PFSK-1 (cell line): Measurements from ENCODE around the gene TMEM255A. TPM values are rescaled to one million over a fixed set of nuclear protein-coding genes. Genes with fewer than 3 reads are reported as not detected.

ENCODE experiments used
- FOXP2 ChIP-seq: optimal IDR thresholded peaks from 2 replicates; pipeline ENCODE3; 2011; ENCODE audit warnings: borderline replicate concordance, control low read depth, inconsistent platforms; ENCODE audit not compliant: insufficient read depth; ENCODE audit errors: extremely low read length, extremely low read depth
- POLR2AphosphoS5 ChIP-seq: IDR thresholded peaks from 2 replicates; pipeline ENCODE4 v1.6.1; 2012; ENCODE audit warnings: low read depth, mild to moderate bottlenecking, control low read depth, low read length, moderate library complexity
- SIN3A ChIP-seq: IDR thresholded peaks from 2 replicates; pipeline ENCODE4 v1.6.1; 2012; ENCODE audit warnings: mild to moderate bottlenecking, low read length, moderate library complexity, borderline replicate concordance; ENCODE audit not compliant: insufficient read depth
- TAF1 ChIP-seq: IDR thresholded peaks from 2 replicates; pipeline ENCODE4 v1.6.1; 2012; ENCODE audit warnings: low read length, control low read depth, borderline replicate concordance; ENCODE audit not compliant: insufficient read depth
- polyA plus RNA-seq: library from polyadenylated mRNA; unstranded; fragments of >200 nt; gene quantifications from one replicate; pipeline ENCODE4 v1.2.1, GENCODE V29; 2012; ENCODE audit warnings: low read depth, missing spikeins; ENCODE audit not compliant: insufficient read length
- TF ChIP-seq, protein P1 (sequence below), 2 experiments: IDR thresholded peaks; 2 replicates each; pipeline versions ENCODE4 v1.6.1 to v1.8.0; 2011 to 2012; ENCODE audit warnings: low read depth in 2 of 2, low read length in 2 of 2, control low read depth in 1 of 2, inconsistent platforms in 1 of 2, mild to moderate bottlenecking in 1 of 2, moderate library complexity in 1 of 2; ENCODE audit not compliant: insufficient read depth in 1 of 2

Gene TMEM255A
- not detected for polyA plus RNA-seq

DNA sequence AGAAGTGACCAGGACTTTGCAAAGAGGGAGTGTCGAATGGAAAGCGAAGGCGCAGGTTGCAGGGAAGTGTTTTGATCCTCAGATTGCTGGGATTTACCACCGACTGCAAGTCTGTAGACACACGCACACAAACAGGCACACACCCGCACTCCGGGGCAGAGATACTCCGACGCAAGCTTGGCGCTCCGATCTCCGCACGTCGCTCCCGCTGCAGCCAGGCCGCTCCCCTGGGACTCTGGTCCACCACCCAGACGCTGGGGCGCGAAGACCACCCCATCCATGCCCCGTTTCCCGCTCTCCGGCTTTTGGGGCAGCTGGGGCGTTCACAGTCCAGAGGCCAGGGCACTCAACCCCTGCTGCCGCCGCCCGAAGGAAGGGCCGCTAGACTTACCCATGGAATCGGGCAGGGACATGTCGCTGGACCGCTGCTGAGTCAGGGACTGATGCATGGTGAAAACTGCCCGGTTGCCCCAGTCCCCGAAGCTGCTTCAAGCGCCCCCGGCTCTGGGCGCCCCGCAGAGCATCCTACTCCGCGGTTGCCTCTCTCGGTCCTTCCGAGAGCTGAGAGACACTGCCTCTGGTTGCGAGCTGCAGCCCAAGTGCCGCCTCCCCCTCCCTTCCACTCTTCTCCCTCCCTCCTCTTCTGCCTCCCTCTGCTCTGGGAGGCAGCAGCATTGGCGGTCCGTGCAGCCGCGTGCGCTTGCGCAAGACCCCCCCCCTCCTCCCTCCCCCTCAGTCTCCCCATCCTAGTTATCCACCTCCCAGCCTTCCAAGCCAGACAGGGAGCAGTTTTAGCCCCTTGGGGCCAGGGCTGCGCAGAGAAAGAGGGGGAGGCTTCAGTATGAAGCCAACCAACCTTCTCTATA is at the start of gene TMEM255A:
Gene TMEM255A, minus strand, starts transcription at position 601 of the 866 bp plus-strand sequence. Its CDS starts 152 bp downstream, at position 449.
- TF ChIP-seq, protein P1, sequence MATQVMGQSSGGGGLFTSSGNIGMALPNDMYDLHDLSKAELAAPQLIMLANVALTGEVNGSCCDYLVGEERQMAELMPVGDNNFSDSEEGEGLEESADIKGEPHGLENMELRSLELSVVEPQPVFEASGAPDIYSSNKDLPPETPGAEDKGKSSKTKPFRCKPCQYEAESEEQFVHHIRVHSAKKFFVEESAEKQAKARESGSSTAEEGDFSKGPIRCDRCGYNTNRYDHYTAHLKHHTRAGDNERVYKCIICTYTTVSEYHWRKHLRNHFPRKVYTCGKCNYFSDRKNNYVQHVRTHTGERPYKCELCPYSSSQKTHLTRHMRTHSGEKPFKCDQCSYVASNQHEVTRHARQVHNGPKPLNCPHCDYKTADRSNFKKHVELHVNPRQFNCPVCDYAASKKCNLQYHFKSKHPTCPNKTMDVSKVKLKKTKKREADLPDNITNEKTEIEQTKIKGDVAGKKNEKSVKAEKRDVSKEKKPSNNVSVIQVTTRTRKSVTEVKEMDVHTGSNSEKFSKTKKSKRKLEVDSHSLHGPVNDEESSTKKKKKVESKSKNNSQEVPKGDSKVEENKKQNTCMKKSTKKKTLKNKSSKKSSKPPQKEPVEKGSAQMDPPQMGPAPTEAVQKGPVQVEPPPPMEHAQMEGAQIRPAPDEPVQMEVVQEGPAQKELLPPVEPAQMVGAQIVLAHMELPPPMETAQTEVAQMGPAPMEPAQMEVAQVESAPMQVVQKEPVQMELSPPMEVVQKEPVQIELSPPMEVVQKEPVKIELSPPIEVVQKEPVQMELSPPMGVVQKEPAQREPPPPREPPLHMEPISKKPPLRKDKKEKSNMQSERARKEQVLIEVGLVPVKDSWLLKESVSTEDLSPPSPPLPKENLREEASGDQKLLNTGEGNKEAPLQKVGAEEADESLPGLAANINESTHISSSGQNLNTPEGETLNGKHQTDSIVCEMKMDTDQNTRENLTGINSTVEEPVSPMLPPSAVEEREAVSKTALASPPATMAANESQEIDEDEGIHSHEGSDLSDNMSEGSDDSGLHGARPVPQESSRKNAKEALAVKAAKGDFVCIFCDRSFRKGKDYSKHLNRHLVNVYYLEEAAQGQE (IDR thresholded peaks at IDR 0.05; ENCODE audit: insufficient read depth in 1 of 2, low read depth in 2 of 2, low read length in 2 of 2), result no peak
- TF ChIP-seq SIN3A (no peak), TAF1 (no peak)

DNA sequence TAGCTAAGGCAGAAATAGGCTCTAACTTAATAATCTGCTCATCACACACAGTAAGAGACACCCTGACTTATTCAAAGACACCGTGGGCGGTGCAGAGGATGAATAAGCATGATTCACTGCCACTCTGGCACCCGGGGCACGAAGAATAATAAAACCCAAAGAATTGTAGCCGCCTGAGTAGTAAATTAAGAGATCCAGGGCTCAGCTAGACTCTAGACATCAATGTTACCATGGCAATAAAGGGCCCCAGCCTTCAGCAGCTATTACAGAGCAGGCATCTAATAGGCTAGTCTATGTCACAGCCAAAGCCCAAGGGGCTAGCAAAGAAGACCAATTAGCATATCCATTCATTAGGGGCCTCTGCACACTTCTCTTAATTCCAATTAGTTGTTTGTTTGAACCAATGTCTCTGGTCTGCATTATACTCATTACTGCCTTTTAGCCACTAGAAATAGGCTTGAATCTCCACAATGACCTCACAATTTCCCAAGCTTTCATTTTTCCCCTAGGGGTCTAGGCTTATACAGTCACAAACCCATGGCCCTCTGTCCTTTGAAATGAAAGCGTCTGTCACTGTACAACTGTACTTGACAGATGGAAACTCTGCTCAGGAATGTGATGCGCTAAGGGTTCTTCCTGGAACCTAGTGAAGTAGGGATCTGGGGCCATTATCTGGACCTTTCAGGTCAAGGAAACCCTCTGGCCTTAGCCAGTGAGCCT is 47.6 kb upstream of the TMEM255A start:
- TF ChIP-seq TAF1, result no peak
- TF ChIP-seq FOXP2, result no peak
- no peak for TF ChIP-seq POLR2AphosphoS5
- TF ChIP-seq, protein P1 (IDR thresholded peaks at IDR 0.05; ENCODE audit: insufficient read depth in 1 of 2, low read depth in 2 of 2, low read length in 2 of 2), result no peak
- no peak for TF ChIP-seq SIN3A

DNA sequence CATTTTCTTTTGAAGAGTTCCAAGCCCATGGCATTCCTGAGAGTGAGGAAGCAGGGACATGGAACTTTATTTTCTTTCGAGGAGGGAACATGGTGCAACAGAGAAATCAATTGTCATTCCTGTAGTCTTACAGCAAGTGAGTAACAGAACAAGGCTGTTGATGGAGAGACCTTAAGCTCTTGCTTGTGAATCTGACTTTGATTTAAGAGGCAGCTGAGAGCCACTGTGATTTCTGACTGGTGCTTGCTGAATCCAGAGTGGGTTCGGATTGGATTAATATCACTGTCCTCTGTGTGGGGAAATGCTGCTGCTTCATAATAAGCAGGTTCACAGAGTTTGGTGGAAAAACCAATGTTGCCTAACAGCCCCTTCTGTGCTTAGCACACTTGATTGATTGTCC is 45.9 kb upstream of the TMEM255A start:
- TF ChIP-seq POLR2AphosphoS5, result no peak

DNA sequence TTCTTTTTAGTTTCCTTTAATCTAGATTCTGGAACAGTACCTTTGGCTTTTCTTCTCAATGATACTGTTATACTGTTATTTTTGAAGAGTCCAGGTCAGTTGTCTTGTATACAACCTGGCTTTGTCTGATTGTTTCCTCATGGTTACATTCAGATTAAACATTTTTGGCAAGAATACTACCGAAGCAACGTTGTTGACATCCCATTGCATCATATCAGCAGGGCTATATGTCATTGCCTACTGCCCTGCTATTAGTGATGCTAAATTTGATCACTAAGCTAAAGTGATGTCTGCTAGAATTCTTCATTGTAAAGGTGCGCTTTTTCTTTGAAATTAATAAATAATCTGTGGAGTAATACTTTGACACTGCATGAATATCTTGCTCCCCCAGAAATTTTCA is 44.8 kb upstream of the TMEM255A start:
- TF ChIP-seq, protein P1 (IDR thresholded peaks at IDR 0.05; ENCODE audit: insufficient read depth in 1 of 2, low read depth in 2 of 2, low read length in 2 of 2), result no peak
- TF ChIP-seq SIN3A (no peak), FOXP2 (no peak)

DNA sequence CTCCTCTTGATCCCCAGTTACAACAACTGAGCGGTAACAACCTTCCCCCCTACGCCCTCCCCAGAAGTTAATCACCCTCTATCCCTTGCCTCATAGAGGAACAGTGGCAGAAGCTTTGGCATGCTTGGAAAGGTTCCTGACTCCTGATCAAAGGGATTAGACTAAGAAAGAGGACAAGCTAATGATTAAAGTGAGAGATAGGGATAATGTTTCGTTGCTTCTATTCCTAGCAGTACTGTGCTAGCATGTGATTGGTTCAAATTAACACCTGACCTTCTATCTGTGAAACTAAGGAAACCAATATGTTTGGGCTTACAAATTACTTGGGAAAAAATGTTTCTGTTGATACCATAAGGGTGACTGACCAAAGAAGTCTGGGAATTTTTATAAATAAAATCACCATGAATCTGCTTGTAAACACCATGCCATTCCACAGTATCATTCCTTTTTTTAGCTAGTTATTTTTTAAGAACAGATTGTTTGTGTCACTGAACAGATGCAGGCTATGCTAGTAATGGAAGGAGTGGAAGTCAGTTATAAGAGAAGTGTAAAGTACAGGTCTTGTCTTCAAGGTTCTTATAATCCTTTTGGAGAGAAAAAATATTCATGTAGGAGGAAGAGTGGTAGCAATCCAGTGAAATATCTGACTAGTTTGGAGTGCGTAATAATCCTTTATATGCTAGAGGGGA is 39.3 kb upstream of the TMEM255A start:
- TF ChIP-seq SIN3A (no peak), FOXP2 (no peak), TAF1 (no peak), POLR2AphosphoS5 (no peak)
- TF ChIP-seq, protein P1 (IDR thresholded peaks at IDR 0.05; ENCODE audit: insufficient read depth in 1 of 2, low read depth in 2 of 2, low read length in 2 of 2), result no peak
